ENCODE results near the gene RFPL4A. TPM values are rescaled to one million over a fixed set of nuclear protein-coding genes. Genes with fewer than 3 reads are reported as not detected.
"Not testable (repeated sequence)": the region's sequence is repeated elsewhere in the genome, so short reads cannot be mapped to it uniquely, and the experiment has no call there.

RFPL4A gene
- total RNA-seq (2021; fragmentation: NEBNext Ultra II Directional; extraction: Animal tissue kit (Norgen Biotek cat#: 25700)) (not detected in 2 replicates), polyA plus RNA-seq (2011; rRNA removed) (not detected in 2 replicates), polyA minus RNA-seq (2011; rRNA and poly(A)+ RNA removed) (not detected in 2 replicates)
- not detected for polyA plus RNA-seq (2011; cell fraction: cytosol; rRNA removed)
- polyA plus RNA-seq (2011; cell fraction: nucleus; rRNA removed): not detected
- polyA plus RNA-seq (2012, experiment 1 of 2): not detected in 4 replicates
- not detected for polyA plus RNA-seq (2012, experiment 2 of 2)
- not detected for polyA plus RNA-seq (2013, experiment 1 of 2)
- polyA plus RNA-seq (2013, experiment 2 of 2): not detected
- polyA minus RNA-seq (2011; cell fraction: cytosol; rRNA and poly(A)+ RNA removed): not detected
- not detected for polyA minus RNA-seq (2011; cell fraction: nucleus; rRNA and poly(A)+ RNA removed)
- long read RNA-seq, experiment 1: 0 reads
- long read RNA-seq, experiment 2: 0 reads

GRCh38 chr19:55758797-55759196, at the start of gene RFPL4A:
Gene RFPL4A (plus strand): TSS chr19:55759097. CDS start chr19:55761801, 2,704 bp downstream.
- H4K5ac ChIP-seq (ENCODE audit: insufficient read length, low read depth, low read length); H3K56ac ChIP-seq (replicated peaks; ENCODE audit: insufficient read length, low read depth, low read length); POLR2A ChIA-PET (ENCODE audit: partially characterized antibody); H2BK12ac ChIP-seq (ENCODE audit: low read depth, low read length); FAIRE-seq; H3K18ac ChIP-seq (ENCODE audit: extremely low read depth, low read length); H3K4ac ChIP-seq (replicated peaks; ENCODE audit: insufficient read length, low read depth, low read length); H3K36me3 ChIP-seq (ENCODE audit: control insufficient read depth in 2 of 4, insufficient read depth in 4 of 4, low read length in 3 of 4); H4K8ac ChIP-seq (ENCODE audit: extremely low read depth, insufficient read depth, low read length); H3K4me3 ChIP-seq (ENCODE audit: extremely low read depth in 1 of 4, insufficient read depth in 2 of 4, low read depth in 3 of 4, low read length in 4 of 4); H2BK20ac ChIP-seq (ENCODE audit: low read length); H3K27me3 ChIP-seq (replicated peaks in 1 of 4; ENCODE audit: control insufficient read depth in 3 of 4, extremely low read depth in 1 of 4, insufficient read depth in 3 of 4, low read length in 3 of 4); H2BK15ac ChIP-seq (ENCODE audit: low read length); H3K79me1 ChIP-seq (ENCODE audit: low read depth, low read length); H3K14ac ChIP-seq (ENCODE audit: insufficient read length); H2BK5ac ChIP-seq (ENCODE audit: low read depth, low read length); H3K9ac ChIP-seq (replicated peaks in 1 of 4; ENCODE audit: extremely low read depth in 1 of 4, low read depth in 3 of 4, low read length in 3 of 4); H2BK120ac ChIP-seq (replicated peaks; ENCODE audit: low read depth, low read length); H3K79me2 ChIP-seq (ENCODE audit: control insufficient read depth in 1 of 2, insufficient read depth in 2 of 2, low read length in 2 of 2); H3K23me2 ChIP-seq (ENCODE audit: low read depth, low read length); H2AFZ ChIP-seq (ENCODE audit: low read length); H4K91ac ChIP-seq (replicated peaks; ENCODE audit: insufficient read length, low read length); H4K20me1 ChIP-seq (replicated peaks in 1 of 2; ENCODE audit: control insufficient read depth in 1 of 2, insufficient read depth in 2 of 2, low read length in 2 of 2); H3K4me2 ChIP-seq (ENCODE audit: insufficient read depth in 1 of 2, low read depth in 2 of 2, low read length in 2 of 2); H3K27ac ChIP-seq (ENCODE audit: low read depth, low read length); DNase-seq (ENCODE audit: low read depth in 1 of 2, low spot score in 2 of 2); H3K4me1 ChIP-seq (replicated peaks in 1 of 4; ENCODE audit: control insufficient read depth in 3 of 4, insufficient read depth in 4 of 4, low read length in 3 of 4); CTCF ChIA-PET (ENCODE audit: partially characterized antibody); H2AK5ac ChIP-seq (ENCODE audit: low read depth, low read length); H3K23ac ChIP-seq (ENCODE audit: insufficient read length): not testable (repeated sequence)
- WGBS, 2 experiments (ENCODE audit: extremely low coverage in 1 of 2, insufficient coverage in 1 of 2, insufficient read length in 1 of 2, insufficient replicate concordance in 2 of 2, low coverage in 1 of 2, low lambda C conversion rate in 2 of 2, missing lambda C conversion rate in 1 of 2): 81% methylated on average over 2 of the region's 3 CpGs; no CpG with 5 or more reads in 1 of the 2 experiments
- peaks cover 39 to 54% of the 10 kb centered on the region in 2 experiments for H3K9me3 ChIP-seq (ENCODE audit: insufficient read depth in 2 of 2, low read depth in 1 of 2, low read length in 1 of 2)

Data from H1 (cell line).